GM12878 (cell line): ENCODE measurements around the gene GRIK4.

Source experiments
- POLR2A ChIP-seq: IDR thresholded peaks from 2 replicates; pipeline ENCODE4 v1.6.1; 2011; ENCODE audit warnings: low read depth, mild to moderate bottlenecking, low read length
- TF ChIP-seq, protein P1 (sequence below): IDR thresholded peaks from 2 replicates; pipeline ENCODE4 v1.6.1; 2012; ENCODE audit warnings: low read depth, low read length, improper control_type of control experiment

DNA sequence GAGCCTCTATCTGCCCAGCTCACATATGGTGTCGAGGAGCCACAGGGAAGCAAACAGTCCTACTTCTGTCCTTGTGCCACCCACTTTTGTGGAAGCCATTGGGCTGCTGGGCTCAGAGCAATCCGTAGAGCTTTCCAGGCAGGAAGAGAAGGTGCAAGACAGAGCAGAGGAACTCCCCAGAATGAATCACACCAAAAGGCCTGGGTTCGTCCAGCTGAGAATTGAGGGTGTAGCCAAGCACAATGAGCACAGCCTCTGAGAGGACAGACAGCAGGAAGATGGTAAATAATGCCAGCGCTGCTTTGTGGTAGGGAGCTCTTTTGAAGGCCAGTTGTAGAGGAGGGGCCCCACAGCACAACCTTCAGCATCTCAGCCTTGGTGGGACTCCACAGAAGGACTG, 237.8 kb downstream of the GRIK4 start:
- TF ChIP-seq, protein P1, sequence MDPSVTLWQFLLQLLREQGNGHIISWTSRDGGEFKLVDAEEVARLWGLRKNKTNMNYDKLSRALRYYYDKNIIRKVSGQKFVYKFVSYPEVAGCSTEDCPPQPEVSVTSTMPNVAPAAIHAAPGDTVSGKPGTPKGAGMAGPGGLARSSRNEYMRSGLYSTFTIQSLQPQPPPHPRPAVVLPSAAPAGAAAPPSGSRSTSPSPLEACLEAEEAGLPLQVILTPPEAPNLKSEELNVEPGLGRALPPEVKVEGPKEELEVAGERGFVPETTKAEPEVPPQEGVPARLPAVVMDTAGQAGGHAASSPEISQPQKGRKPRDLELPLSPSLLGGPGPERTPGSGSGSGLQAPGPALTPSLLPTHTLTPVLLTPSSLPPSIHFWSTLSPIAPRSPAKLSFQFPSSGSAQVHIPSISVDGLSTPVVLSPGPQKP, result no peak
- no peak for TF ChIP-seq POLR2A
